ENCODE measurements around the gene LHFPL2.

DNA sequence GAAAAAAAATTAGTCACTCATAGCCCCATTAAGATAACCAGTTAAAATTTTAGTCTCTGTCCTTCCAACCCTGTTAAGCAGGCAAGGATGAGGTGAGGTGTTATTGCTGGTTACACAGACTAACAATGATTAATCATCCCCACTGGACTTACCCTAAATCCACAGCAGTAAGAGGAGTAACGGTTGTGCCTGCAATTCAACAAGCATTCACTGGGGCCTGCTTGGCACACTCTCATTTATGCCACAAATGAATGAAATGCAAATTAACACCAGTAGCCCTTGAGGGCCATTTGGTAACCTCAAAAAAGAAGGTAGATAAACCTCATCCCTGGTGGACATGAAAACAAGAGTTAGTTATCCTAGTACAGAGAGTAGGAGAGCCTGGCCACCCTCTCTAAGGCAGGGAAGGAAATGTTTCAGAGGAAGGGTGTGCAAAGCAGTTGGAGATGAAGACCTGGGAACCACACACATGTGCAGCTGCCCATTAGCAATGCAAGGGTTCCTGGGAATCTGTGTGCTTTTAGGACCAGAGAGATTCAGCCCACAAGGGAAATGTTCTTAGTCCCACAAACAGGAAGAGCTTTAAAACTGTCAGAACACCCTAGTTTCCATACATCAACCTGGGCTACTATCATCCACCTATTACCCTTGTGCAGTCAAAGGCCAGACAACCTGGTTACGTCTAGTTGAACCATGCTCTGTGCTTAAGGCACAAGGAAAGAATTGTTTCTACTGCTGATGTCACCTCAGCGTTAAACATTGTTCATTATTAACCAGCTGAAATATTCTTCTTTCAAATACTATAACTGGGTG lies 7.7 kb downstream of the LHFPL2 start:
- TF ChIP-seq, protein P1, sequence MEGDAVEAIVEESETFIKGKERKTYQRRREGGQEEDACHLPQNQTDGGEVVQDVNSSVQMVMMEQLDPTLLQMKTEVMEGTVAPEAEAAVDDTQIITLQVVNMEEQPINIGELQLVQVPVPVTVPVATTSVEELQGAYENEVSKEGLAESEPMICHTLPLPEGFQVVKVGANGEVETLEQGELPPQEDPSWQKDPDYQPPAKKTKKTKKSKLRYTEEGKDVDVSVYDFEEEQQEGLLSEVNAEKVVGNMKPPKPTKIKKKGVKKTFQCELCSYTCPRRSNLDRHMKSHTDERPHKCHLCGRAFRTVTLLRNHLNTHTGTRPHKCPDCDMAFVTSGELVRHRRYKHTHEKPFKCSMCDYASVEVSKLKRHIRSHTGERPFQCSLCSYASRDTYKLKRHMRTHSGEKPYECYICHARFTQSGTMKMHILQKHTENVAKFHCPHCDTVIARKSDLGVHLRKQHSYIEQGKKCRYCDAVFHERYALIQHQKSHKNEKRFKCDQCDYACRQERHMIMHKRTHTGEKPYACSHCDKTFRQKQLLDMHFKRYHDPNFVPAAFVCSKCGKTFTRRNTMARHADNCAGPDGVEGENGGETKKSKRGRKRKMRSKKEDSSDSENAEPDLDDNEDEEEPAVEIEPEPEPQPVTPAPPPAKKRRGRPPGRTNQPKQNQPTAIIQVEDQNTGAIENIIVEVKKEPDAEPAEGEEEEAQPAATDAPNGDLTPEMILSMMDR (IDR thresholded peaks at IDR 0.05): no peak
- TF ChIP-seq POLR2A (IDR thresholded peaks at IDR 0.05): no peak

Data from testis (tissue), 2 donors.